ENCODE data around the gene ADGRB3.

- TF ChIP-seq EZH2 (IDR thresholded peaks at IDR 0.05; ENCODE audit: borderline replicate concordance, low read length): no peak
- no peak for TF ChIP-seq CTCF (IDR thresholded peaks at IDR 0.05; ENCODE audit: low read length)
Observed at GRCh38 chr6:68761985-68762384, 126.9 kb downstream of the ADGRB3 start.
